Glutamatergic neuron (in vitro differentiated cells): ENCODE measurements around the gene CYB561D1. TPM values are rescaled to one million over a fixed set of nuclear protein-coding genes. Genes with fewer than 3 reads are reported as not detected.
A peak's percentile ranks its signal among the peaks of the same experiment; 100 is the strongest.
"Not testable (repeated sequence)": the region's sequence is repeated elsewhere in the genome, so short reads cannot be mapped to it uniquely, and the experiment has no call there.

Experiments used
- DNase-seq: peaks from one replicate; pipeline ENCODE4 v3.0.0; 2022
- H3K27ac Mint-ChIP-seq: one replicate; pipeline ENCODE4 v1.8.0; 2020; ENCODE audit warnings: mild to moderate bottlenecking, mixed read lengths, inconsistent platforms; ENCODE audit not compliant: unreplicated experiment
- H3K27me3 Mint-ChIP-seq: one replicate; pipeline ENCODE4 v1.8.0; 2020; ENCODE audit warnings: mild to moderate bottlenecking, moderate library complexity, mixed read lengths, inconsistent platforms; ENCODE audit not compliant: unreplicated experiment
- H3K36me3 Mint-ChIP-seq: one replicate; pipeline ENCODE4 v1.8.0; 2020; ENCODE audit warnings: mild to moderate bottlenecking, mixed read lengths, inconsistent platforms; ENCODE audit not compliant: unreplicated experiment
- H3K4me1 Mint-ChIP-seq: one replicate; pipeline ENCODE4 v1.8.0; 2020; ENCODE audit warnings: mild to moderate bottlenecking, low read depth, mixed read lengths, inconsistent platforms; ENCODE audit not compliant: unreplicated experiment
- H3K4me3 Mint-ChIP-seq: one replicate; pipeline ENCODE4 v1.8.0; 2020; ENCODE audit warnings: mild to moderate bottlenecking, mixed read lengths, inconsistent platforms; ENCODE audit not compliant: unreplicated experiment
- H3K9me3 Mint-ChIP-seq: one replicate; pipeline ENCODE4 v1.8.0; 2020; ENCODE audit warnings: mild to moderate bottlenecking, moderate library complexity, mixed read lengths, inconsistent platforms; ENCODE audit not compliant: unreplicated experiment
- CTCF ChIP-seq: fragments of 200-600 bp; sonication (generic); IDR thresholded peaks from one replicate; pipeline ENCODE4 v1.5.0; 2021; ENCODE audit not compliant: partially characterized antibody, unreplicated experiment
- long read RNA-seq: library from polyadenylated mRNA; unstranded; transcript quantifications from one replicate; pipeline ENCODE4 v2.0.0, GENCODE V29; 2020; ENCODE audit not compliant: unreplicated experiment
- total RNA-seq: library from RNA; stranded (reverse); fragmentation: NEBNext Ultra II Directional; extraction: Animal tissue kit (Norgen Biotek cat#: 25700); gene quantifications from one replicate; pipeline ENCODE4 v1.2.1, GENCODE V29; 2021; ENCODE audit not compliant: unreplicated experiment

The CYB561D1 gene
- 23.9 TPM for total RNA-seq
- long read RNA-seq, partial matches to known transcripts, result 0 of 3 reads
- long read RNA-seq, other reads (novel, unspliced or antisense), result 2 of 3 reads

GRCh38 chr1:109493805-109494539 lies at the start of gene CYB561D1:
Gene CYB561D1 (plus strand): TSS chr1:109494094. CDS start chr1:109494140, 46 bp downstream.
- H3K4me1 Mint-ChIP-seq, result peaks cover 39% of the 10 kb centered on the region
- peaks cover 9% of the 10 kb centered on the region for H3K9me3 Mint-ChIP-seq
- peak within 1 kb of the TSS; percentile 89 for H3K4me3 Mint-ChIP-seq
- H3K27me3 Mint-ChIP-seq, result peaks cover 10% of the 10 kb centered on the region
- peaks cover 7% of the 10 kb centered on the region for H3K36me3 Mint-ChIP-seq
- peak within 1 kb of the TSS; percentile 86 for H3K27ac Mint-ChIP-seq
- peak; percentile 92 for DNase-seq
- TF ChIP-seq CTCF, result peak; percentile 95

GRCh38 chr1:109444346-109444745 lies 49.5 kb upstream of the CYB561D1 start:
- Mint-ChIP-seq H3K27me3 (peaks cover 4% of the 10 kb centered on the region), H3K9me3 (no peaks in the 10 kb centered on the region), H3K4me3 (no peak overlapping the region), H3K27ac (no peak overlapping the region), H3K36me3 (no peaks in the 10 kb centered on the region), H3K4me1 (no peaks in the 10 kb centered on the region)
- DNase-seq, result no peak
- no peak for TF ChIP-seq CTCF

- H3K9me3 Mint-ChIP-seq, H3K27me3 Mint-ChIP-seq, H3K27ac Mint-ChIP-seq: not testable (repeated sequence)
Measured at GRCh38 chr1:109445949-109446695, 47.8 kb upstream of the CYB561D1 start.

GRCh38 chr1:109447524-109447923 lies 46.4 kb upstream of the CYB561D1 start:
- peaks cover 5% of the 10 kb centered on the region for H3K36me3 Mint-ChIP-seq
- H3K9me3 Mint-ChIP-seq, result no peaks in the 10 kb centered on the region
- no peak overlapping the region for H3K4me3 Mint-ChIP-seq
- TF ChIP-seq CTCF, result no peak
- no peaks in the 10 kb centered on the region for H3K4me1 Mint-ChIP-seq
- DNase-seq, result no peak
- H3K27me3 Mint-ChIP-seq, result peaks cover 4% of the 10 kb centered on the region
- H3K27ac Mint-ChIP-seq, result no peak overlapping the region

More at GRCh38 chr1:109445949-109446695, 47.8 kb upstream of the CYB561D1 start:
- not testable (repeated sequence) for H3K4me1 Mint-ChIP-seq, H3K4me3 Mint-ChIP-seq, H3K36me3 Mint-ChIP-seq, DNase-seq

- no peaks in the 10 kb centered on the region for H3K4me1 Mint-ChIP-seq
- H3K4me3 Mint-ChIP-seq, result no peak overlapping the region
- H3K36me3 Mint-ChIP-seq, result peaks cover 20% of the 10 kb centered on the region
- no peak overlapping the region for H3K27ac Mint-ChIP-seq
- no peaks in the 10 kb centered on the region for H3K27me3 Mint-ChIP-seq
- DNase-seq, result no peak
- no peak for TF ChIP-seq CTCF
- H3K9me3 Mint-ChIP-seq, result peaks cover 2% of the 10 kb centered on the region
Measured at GRCh38 chr1:109454497-109455133, 39.3 kb upstream of the CYB561D1 start.
